GM06990 (cell line): ENCODE results near the gene WAPL.

ENCODE experiments used
- DNase-seq: peaks from one replicate; pipeline ENCODE4 v3.0.0-alpha.2; 2011; ENCODE audit not compliant: insufficient read length; ENCODE audit errors: extremely low read depth
- H3K27me3 ChIP-seq: replicated peaks from 2 replicates; pipeline ENCODE4 v1.6.0; 2011; ENCODE audit warnings: low read length; ENCODE audit not compliant: control insufficient read depth, insufficient read depth
- H3K36me3 ChIP-seq: 2 replicates; pipeline ENCODE4 v1.5.1; 2011; ENCODE audit warnings: low read length; ENCODE audit not compliant: control insufficient read depth, insufficient read depth
- H3K4me3 ChIP-seq: replicated peaks from 2 replicates; pipeline ENCODE4 v1.5.1; 2011; ENCODE audit warnings: low read depth, mild to moderate bottlenecking, control low read depth, low read length
- CTCF ChIP-seq: IDR thresholded peaks from 2 replicates; pipeline ENCODE4 v1.5.1; 2011; ENCODE audit warnings: low read length, control low read depth, mild to moderate bottlenecking, inconsistent platforms; ENCODE audit not compliant: insufficient read depth, poor library complexity, severe bottlenecking

WAPL gene

GRCh38 chr10:86518781-86519180 is 2.8 kb downstream of the WAPL start:
- Histone ChIP-seq H3K4me3 (no peak overlapping the region), H3K36me3 (peaks cover 3% of the 10 kb centered on the region), H3K27me3 (no peaks in the 10 kb centered on the region)
- no peak for DNase-seq
- TF ChIP-seq CTCF = no peak

DNA sequence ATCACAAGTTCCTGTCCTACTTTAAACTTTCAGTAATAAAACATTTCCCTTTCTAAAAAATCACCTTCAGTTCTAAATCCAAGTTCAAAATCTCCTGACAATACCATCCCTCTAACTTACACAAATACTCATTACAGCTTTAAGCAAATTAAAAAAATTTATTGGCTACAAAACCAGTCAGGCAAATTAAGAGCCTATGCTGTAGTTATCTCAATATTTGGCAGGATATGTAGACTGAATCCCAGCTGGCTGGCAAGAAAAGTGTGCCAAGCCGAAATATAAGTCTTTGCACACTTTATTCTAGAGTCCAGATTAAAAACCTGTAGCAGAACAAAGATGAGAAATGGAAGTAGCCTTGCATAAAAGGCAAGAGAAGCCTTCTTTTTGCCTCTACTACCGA is 9.5 kb downstream of the WAPL start:
- H3K27me3 ChIP-seq = no peaks in the 10 kb centered on the region
- no peak overlapping the region for H3K4me3 ChIP-seq
- no peak for DNase-seq
- H3K36me3 ChIP-seq = peaks cover 3% of the 10 kb centered on the region
- TF ChIP-seq CTCF = no peak

GRCh38 chr10:86511027-86511865 is 10.3 kb downstream of the WAPL start:
- Histone ChIP-seq H3K36me3 (peaks cover 3% of the 10 kb centered on the region), H3K4me3 (no peak overlapping the region), H3K27me3 (no peaks in the 10 kb centered on the region)
- TF ChIP-seq CTCF = no peak
- no peak for DNase-seq

DNA sequence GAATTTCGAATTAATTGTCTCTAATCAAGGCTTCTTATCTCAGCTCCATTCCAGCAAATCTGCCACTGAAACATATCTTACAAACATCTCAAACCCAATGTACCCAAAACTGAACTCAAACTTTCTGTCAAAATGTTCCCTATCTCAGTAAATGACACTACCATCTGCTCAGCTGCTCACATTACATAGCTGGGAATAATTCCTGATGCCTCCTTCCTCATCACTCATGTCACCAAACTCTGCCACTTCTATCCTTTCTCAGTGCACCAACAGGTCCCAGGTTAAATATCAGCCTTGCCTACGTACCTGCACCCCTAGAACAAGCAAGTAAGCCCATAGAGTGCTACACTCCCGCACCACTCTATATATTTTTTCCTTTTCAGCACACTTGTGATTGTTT is 12.4 kb downstream of the WAPL start:
- Histone ChIP-seq H3K4me3 (no peak overlapping the region), H3K36me3 (peaks cover 2% of the 10 kb centered on the region), H3K27me3 (no peaks in the 10 kb centered on the region)
- TF ChIP-seq CTCF = no peak
- DNase-seq = no peak

DNA sequence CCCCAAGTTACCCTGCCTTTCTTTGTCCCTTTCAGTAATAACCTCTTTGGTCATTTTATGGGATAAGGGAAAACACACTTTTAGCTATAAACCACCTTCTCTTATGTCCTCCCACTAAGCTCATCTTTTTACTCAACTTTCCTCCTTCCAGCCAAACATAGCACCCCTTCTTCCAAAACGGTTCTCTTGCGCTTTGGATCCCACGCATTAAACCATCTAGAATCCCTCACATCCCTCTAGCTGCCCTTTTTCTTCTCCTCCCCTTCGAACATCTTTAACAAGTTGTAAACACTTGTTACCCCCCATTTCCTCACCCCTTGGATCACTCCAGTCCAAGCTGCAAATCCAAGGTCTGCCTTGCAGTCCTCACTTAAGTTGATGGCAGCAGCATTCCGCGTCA is 13.4 kb downstream of the WAPL start:
- no peak overlapping the region for H3K4me3 ChIP-seq
- no peaks in the 10 kb centered on the region for H3K27me3 ChIP-seq

More for the DNA sequence above, 13.4 kb downstream of the WAPL start:
- no peak for DNase-seq
- TF ChIP-seq CTCF = no peak
- peaks cover 2% of the 10 kb centered on the region for H3K36me3 ChIP-seq
